GM18499 (cell line): Measurements from ENCODE around the gene SPSB4.

Experiments used
- ATAC-seq: cut with Tn5 transposase; IDR thresholded peaks from one replicate; pipeline ENCODE4 v1.9.1; 2021; ENCODE audit warnings: moderate number of reproducible peaks; ENCODE audit not compliant: insufficient read depth, unreplicated experiment

SPSB4 gene

GRCh38 chr3:141148169-141148568 lies 97.0 kb downstream of the SPSB4 start:
- ATAC-seq, result no peak

GRCh38 chr3:141148770-141149169 lies 97.6 kb downstream of the SPSB4 start:
- no peak for ATAC-seq

- no peak for ATAC-seq
Observed at GRCh38 chr3:141150081-141150830, 99.1 kb downstream of the SPSB4 start.

GRCh38 chr3:141150931-141151330 lies 99.8 kb downstream of the SPSB4 start:
- no peak for ATAC-seq

GRCh38 chr3:141151439-141151838 lies 100.3 kb downstream of the SPSB4 start:
- no peak for ATAC-seq

- no peak for ATAC-seq
Observed at GRCh38 chr3:141152130-141152529, 101.0 kb downstream of the SPSB4 start.

GRCh38 chr3:141152801-141153678 lies 101.9 kb downstream of the SPSB4 start:
- no peak for ATAC-seq

- ATAC-seq, result no peak
Observed at GRCh38 chr3:141153679-141153966, 102.5 kb downstream of the SPSB4 start.

- no peak for ATAC-seq
Observed at GRCh38 chr3:141164852-141165251, 113.7 kb downstream of the SPSB4 start.

- ATAC-seq, result no peak
Observed at GRCh38 chr3:141167681-141168080, 116.5 kb downstream of the SPSB4 start.

- no peak for ATAC-seq
Observed at GRCh38 chr3:141170678-141171295, 119.6 kb downstream of the SPSB4 start.

- ATAC-seq, result no peak
Observed at GRCh38 chr3:141174674-141175073, 123.5 kb downstream of the SPSB4 start.

- ATAC-seq, result no peak
Observed at GRCh38 chr3:141176775-141177174, 125.6 kb downstream of the SPSB4 start.

- no peak for ATAC-seq
Observed at GRCh38 chr3:141178026-141178425, 126.9 kb downstream of the SPSB4 start.

- ATAC-seq, result no peak
Observed at GRCh38 chr3:141178551-141178950, 127.4 kb downstream of the SPSB4 start.

GRCh38 chr3:141179983-141180382 lies 128.8 kb downstream of the SPSB4 start:
- no peak for ATAC-seq

- no peak for ATAC-seq
Observed at GRCh38 chr3:141181196-141181595, 130.0 kb downstream of the SPSB4 start.

GRCh38 chr3:141181819-141182218 lies 130.7 kb downstream of the SPSB4 start:
- no peak for ATAC-seq

- ATAC-seq, result no peak
Observed at GRCh38 chr3:141183606-141184005, 132.5 kb downstream of the SPSB4 start.

- no peak for ATAC-seq
Observed at GRCh38 chr3:141184430-141184829, 133.3 kb downstream of the SPSB4 start.

GRCh38 chr3:141191097-141191749 lies 140.1 kb downstream of the SPSB4 start:
- ATAC-seq, result no peak
